T-helper 1 cell treated with Interleukin-12 subunit alpha and Interleukin-12 subunit beta and Interleukin-4 antibody, amounts not matched to agents 30 μg/mL and 1 μg/mL, for 36 hours (primary cell): ENCODE data around the gene MYO18B.

Experiments used
- H3K27ac Mint-ChIP-seq: one replicate; pipeline ENCODE4 v1.8.0; 2021; ENCODE audit warnings: mild to moderate bottlenecking, mixed read lengths
- H3K27me3 Mint-ChIP-seq: one replicate; pipeline ENCODE4 v1.8.0; 2021; ENCODE audit warnings: low read depth, mixed read lengths
- H3K36me3 Mint-ChIP-seq: one replicate; pipeline ENCODE4 v1.8.0; 2021; ENCODE audit warnings: low read depth, mixed read lengths
- H3K4me1 Mint-ChIP-seq: one replicate; pipeline ENCODE4 v1.8.0; 2021; ENCODE audit warnings: low read depth, mixed read lengths
- H3K4me3 Mint-ChIP-seq: one replicate; pipeline ENCODE4 v1.8.0; 2021; ENCODE audit warnings: mild to moderate bottlenecking, moderate library complexity, mixed read lengths
- H3K9me3 Mint-ChIP-seq: one replicate; pipeline ENCODE4 v1.8.0; 2021; ENCODE audit warnings: mixed read lengths

Gene MYO18B

DNA sequence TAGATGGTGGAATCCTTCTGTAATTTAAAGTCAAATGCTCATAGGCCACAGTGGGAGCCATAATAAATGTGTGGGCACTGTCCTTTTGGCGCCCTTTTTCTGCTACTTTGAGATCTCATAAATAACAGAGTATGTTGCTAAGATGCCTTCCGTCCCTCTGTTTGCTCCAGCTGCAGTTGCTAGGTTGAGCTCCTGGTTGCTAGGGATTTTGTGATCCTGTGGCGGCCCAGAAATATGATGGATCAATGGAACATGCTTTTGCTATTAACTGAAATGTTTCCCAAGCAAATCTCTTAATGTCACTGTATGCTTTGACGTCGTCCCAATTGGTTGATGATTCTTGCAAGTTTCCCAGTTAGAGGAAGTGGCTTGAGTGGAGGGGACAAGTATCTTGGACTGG lies 53.5 kb downstream of the MYO18B start:
- Mint-ChIP-seq H3K9me3 (no peaks in the 10 kb centered on the region), H3K27ac (no peak overlapping the region), H3K4me1 (no peaks in the 10 kb centered on the region), H3K27me3 (no peaks in the 10 kb centered on the region), H3K36me3 (no peaks in the 10 kb centered on the region), H3K4me3 (no peak overlapping the region)

- Mint-ChIP-seq H3K27ac (no peak overlapping the region), H3K4me1 (no peaks in the 10 kb centered on the region), H3K4me3 (no peak overlapping the region), H3K27me3 (no peaks in the 10 kb centered on the region), H3K9me3 (no peaks in the 10 kb centered on the region), H3K36me3 (no peaks in the 10 kb centered on the region)
These were observed 55.7 kb downstream of the MYO18B start for GRCh38 chr22:25797498-25798290.

DNA sequence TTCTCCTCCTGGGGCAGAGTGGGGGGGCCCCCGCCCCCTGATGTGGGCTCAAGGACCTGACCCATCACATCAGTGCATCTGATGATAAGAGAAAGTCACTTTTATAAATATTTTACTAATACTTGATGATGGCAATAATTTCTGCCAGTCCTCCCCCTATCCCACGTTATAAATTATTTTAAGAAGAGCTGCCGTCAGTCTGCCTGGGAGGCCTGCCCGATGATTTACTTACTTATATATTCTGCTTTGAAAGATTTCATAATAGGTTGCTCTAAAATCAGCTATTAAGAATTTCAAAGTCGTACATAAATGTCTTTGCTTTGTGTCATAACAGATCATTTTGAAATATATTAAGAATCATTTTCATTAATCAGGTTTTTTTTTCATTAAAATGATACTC lies 58.8 kb downstream of the MYO18B start:
- no peaks in the 10 kb centered on the region for H3K36me3 Mint-ChIP-seq
- no peaks in the 10 kb centered on the region for H3K9me3 Mint-ChIP-seq
- no peak overlapping the region for H3K27ac Mint-ChIP-seq

GRCh38 chr22:25802018-25802417 lies 60.0 kb downstream of the MYO18B start:
- Mint-ChIP-seq H3K36me3 (no peaks in the 10 kb centered on the region), H3K9me3 (no peaks in the 10 kb centered on the region), H3K27ac (no peak overlapping the region), H3K4me3 (no peak overlapping the region), H3K27me3 (no peaks in the 10 kb centered on the region), H3K4me1 (no peaks in the 10 kb centered on the region)

More for the DNA sequence above, 58.8 kb downstream of the MYO18B start:
- Mint-ChIP-seq H3K4me3 (no peak overlapping the region), H3K27me3 (no peaks in the 10 kb centered on the region), H3K4me1 (no peaks in the 10 kb centered on the region)

DNA sequence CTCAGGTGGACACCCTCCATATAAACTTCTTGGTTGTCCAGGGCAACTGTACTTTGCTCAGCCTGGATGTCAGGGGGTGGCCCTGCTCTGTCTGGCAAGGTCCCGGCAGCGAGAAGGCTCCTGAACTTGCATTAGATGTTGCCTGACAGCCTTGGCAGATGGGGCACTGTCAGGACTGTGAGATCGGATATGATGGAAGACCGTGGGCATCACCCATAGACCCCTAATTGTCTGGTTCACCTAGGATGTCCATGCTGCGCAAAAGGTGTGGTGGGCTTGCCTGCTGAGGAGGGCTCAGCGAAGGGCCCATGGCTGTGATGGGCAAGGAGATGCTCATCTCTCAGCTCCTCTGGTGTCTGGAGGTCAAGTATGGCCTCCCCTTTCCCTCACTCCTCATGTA lies 62.7 kb downstream of the MYO18B start:
- Mint-ChIP-seq H3K9me3 (no peaks in the 10 kb centered on the region), H3K27ac (no peak overlapping the region), H3K4me1 (no peaks in the 10 kb centered on the region), H3K36me3 (no peaks in the 10 kb centered on the region), H3K4me3 (no peak overlapping the region), H3K27me3 (no peaks in the 10 kb centered on the region)

GRCh38 chr22:25806579-25806978 lies 64.6 kb downstream of the MYO18B start:
- Mint-ChIP-seq H3K27me3 (no peaks in the 10 kb centered on the region), H3K4me3 (no peak overlapping the region), H3K36me3 (no peaks in the 10 kb centered on the region), H3K27ac (no peak overlapping the region), H3K9me3 (no peaks in the 10 kb centered on the region), H3K4me1 (no peaks in the 10 kb centered on the region)

GRCh38 chr22:25814685-25815084 lies 72.7 kb downstream of the MYO18B start:
- Mint-ChIP-seq H3K4me3 (no peak overlapping the region), H3K9me3 (no peaks in the 10 kb centered on the region), H3K27me3 (peaks cover 16% of the 10 kb centered on the region), H3K4me1 (no peaks in the 10 kb centered on the region), H3K27ac (no peak overlapping the region), H3K36me3 (no peaks in the 10 kb centered on the region)

DNA sequence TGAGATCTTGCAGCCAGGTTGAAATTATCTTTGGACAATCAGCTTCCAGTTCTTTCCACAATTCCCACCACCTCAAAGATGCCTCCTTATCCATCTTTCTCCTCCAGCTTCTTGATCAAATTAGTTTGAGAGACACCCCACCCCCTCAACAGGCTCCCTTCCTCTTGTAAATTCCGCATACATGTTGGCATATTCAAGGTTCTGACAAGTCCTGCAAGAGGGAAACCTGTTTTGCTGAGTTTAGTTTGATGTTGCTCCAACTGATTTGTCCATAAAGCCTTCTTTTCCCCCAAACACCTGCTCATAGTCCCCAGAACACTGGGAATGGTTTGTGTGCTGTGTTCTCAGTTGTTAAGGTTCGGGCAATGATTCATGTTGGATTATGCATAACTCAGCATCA lies 73.6 kb downstream of the MYO18B start:
- Mint-ChIP-seq H3K4me1 (no peaks in the 10 kb centered on the region), H3K36me3 (peaks cover 2% of the 10 kb centered on the region), H3K27ac (no peak overlapping the region), H3K4me3 (no peak overlapping the region), H3K27me3 (peaks cover 16% of the 10 kb centered on the region), H3K9me3 (peaks cover 4% of the 10 kb centered on the region)

GRCh38 chr22:25816522-25817059 lies 74.6 kb downstream of the MYO18B start:
- peaks cover 8% of the 10 kb centered on the region for H3K9me3 Mint-ChIP-seq
- peaks cover 21% of the 10 kb centered on the region for H3K27me3 Mint-ChIP-seq
- no peaks in the 10 kb centered on the region for H3K4me1 Mint-ChIP-seq
- peaks cover 3% of the 10 kb centered on the region for H3K36me3 Mint-ChIP-seq
- no peak overlapping the region for H3K27ac Mint-ChIP-seq
- no peak overlapping the region for H3K4me3 Mint-ChIP-seq

DNA sequence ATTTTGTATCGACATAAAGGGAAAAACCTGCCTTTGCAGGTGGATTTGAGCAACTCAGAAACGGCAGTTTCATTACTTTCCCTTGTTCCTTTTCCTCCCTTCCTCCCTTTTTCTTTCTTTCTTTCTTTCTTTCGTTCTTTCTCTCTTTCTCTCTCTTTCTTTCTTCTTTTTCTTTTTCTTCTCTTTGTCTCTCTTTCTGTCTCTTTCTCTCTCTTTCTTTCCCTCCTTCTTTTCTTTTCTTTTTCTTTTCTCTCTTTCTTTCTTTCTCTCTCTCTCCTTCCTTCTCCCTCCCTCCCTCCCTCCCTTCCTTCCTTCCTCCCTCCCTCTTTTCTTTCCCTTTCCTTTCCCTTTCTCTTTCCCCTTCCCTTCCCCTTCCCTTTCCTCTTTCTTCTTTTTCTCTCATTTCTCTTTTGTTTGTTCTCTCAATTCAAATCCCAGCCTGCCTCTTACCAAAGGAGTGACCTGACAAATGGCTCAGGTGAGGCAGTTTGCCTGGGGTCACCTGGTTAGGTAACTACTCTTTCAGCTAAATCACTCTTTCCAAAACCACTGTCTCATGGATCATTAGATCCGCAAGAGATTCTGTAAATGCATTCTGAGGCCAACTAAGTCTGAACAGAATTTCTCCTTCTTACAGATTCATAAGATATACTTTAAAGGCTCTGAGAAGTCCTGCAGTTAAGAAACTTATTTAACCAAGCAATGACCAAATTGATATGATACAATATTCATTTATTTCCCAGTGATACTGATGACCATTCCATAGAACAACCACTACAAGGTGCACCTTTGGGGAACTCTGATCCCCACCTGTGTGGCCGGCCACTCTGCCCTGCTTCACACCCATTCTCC lies 75.3 kb downstream of the MYO18B start:
- H3K27ac Mint-ChIP-seq, result no peak overlapping the region
- peaks cover 8% of the 10 kb centered on the region for H3K9me3 Mint-ChIP-seq
- peaks cover 21% of the 10 kb centered on the region for H3K27me3 Mint-ChIP-seq
- peaks cover 3% of the 10 kb centered on the region for H3K36me3 Mint-ChIP-seq
- H3K4me3 Mint-ChIP-seq, result no peak overlapping the region
- no peaks in the 10 kb centered on the region for H3K4me1 Mint-ChIP-seq

GRCh38 chr22:25818541-25818940 lies 76.6 kb downstream of the MYO18B start:
- Mint-ChIP-seq H3K27me3 (peaks cover 21% of the 10 kb centered on the region), H3K36me3 (peaks cover 3% of the 10 kb centered on the region), H3K9me3 (peaks cover 8% of the 10 kb centered on the region), H3K4me3 (no peak overlapping the region), H3K27ac (no peak overlapping the region), H3K4me1 (no peaks in the 10 kb centered on the region)

- Mint-ChIP-seq H3K27ac (no peak overlapping the region), H3K4me3 (no peak overlapping the region), H3K27me3 (peaks cover 12% of the 10 kb centered on the region), H3K4me1 (no peaks in the 10 kb centered on the region), H3K9me3 (peaks cover 8% of the 10 kb centered on the region), H3K36me3 (peaks cover 3% of the 10 kb centered on the region)
These were observed 80.4 kb downstream of the MYO18B start for GRCh38 chr22:25822344-25822743.

- H3K27ac Mint-ChIP-seq, result no peak overlapping the region
- no peak overlapping the region for H3K4me3 Mint-ChIP-seq
- H3K9me3 Mint-ChIP-seq, result peaks cover 8% of the 10 kb centered on the region
- peaks cover 3% of the 10 kb centered on the region for H3K36me3 Mint-ChIP-seq
- no peaks in the 10 kb centered on the region for H3K4me1 Mint-ChIP-seq
- H3K27me3 Mint-ChIP-seq, result peaks cover 6% of the 10 kb centered on the region
These were observed 81.3 kb downstream of the MYO18B start for GRCh38 chr22:25823276-25823675.

DNA sequence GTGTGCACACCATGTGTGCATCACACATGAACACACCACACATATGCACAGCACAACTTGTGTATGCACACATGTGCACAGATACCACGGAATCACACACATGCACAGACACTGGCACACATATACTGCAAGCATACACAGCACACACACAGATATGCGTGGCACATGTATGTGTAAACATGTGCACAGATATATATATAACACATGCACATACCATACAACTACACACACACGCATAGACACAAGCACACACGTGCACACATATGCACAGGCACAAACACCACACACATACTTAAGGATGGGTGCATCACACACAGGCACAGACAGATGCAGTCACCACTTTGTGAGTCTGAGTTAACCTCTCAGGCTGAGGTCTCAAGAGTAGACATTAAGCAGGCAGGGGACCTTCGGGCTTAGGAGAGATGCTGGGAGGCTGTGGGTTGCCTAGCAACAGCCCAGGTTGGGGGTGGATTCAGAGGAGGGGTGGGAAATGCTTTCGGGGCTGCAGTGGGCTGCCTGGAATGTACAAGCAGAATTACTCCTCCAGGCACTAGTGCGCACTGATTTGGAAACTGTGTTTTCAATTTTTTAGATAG lies 82.9 kb downstream of the MYO18B start:
- Mint-ChIP-seq H3K27ac (no peak overlapping the region), H3K9me3 (peaks cover 6% of the 10 kb centered on the region), H3K4me3 (no peak overlapping the region), H3K36me3 (peaks cover 2% of the 10 kb centered on the region), H3K4me1 (no peaks in the 10 kb centered on the region), H3K27me3 (peaks cover 5% of the 10 kb centered on the region)
